ENCODE data around the gene HFE. TPM values are rescaled to one million over a fixed set of nuclear protein-coding genes. Genes with fewer than 3 reads are reported as not detected.

HFE gene
- polyA plus RNA-seq, 10 donors, result 3.4 to 7.1 (median 4.8) TPM

GRCh38 chr6:26131618-26132017, 44.4 kb downstream of the HFE start:
- no peak for DNase-seq

DNA sequence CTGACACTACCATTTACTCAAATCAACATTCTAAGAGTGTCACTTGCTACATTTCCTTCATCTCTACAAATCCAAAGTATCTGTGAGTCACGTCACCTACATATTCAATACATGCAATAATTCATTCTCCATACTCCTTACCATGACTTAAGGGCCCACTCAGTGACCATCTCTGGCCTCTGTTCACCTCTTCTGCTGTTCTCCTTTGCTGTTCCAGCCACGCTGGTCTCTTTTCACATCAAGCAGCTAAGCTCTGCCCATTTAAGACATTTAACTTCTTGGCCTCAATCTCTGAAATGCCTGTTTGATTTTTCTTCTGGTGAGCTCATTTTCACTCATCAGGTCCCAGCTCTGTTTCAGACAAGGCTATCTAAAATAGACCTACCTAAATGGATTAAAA, 46.5 kb downstream of the HFE start:
- DNase-seq, result no peak

DNA sequence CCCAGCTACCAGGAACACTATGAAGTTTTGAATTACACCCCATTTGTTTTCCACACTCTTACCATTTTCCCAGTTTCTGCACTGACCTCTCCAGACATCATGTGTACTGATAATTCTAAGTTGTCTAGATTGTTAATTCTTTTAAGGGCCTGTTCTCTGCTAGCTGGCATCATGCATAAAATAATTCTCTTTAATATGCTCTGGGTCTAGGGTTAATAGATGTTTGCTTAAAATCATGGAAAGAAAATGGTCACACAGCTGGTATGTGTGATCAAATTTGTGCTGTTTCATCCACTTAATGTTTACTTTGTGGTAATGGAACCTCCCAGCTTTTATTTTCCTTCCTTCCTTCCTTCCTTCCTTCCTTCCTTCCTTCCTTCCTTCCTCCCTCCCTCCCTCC, 49.1 kb downstream of the HFE start:
- DNase-seq, result no peak

DNA sequence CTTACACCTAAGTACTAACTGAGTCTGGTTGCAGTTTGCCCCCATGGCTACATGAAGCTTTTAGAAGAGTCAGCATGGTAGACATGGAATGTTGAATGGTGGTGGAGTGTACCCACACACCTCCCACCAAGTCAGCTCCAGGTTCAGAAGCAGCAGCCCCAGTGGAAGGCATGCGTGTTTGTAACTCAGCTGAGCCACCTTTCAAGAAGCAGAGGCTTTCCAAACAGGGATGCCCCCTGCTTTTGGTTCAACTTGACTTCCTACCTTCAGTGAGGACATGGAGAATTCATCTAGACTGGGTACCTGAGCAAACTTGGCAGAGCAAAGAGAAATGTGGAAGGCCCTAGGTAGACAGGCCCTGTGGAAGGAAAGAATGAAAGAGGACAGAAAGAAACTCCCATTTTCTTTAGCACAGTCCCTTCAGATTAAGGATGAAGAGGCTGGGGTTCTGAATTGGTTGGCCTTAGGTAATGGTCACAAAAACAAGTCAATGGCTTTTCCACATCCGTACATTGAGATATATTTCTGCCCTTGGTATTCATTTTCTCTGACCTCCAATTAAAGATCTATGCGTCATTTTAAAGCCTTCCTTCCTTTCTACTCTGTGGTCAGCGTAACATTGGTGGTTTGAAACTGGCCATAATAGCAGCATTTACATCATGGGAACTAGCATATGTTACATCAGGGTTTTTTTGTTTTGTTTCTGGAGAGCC, 53.2 kb downstream of the HFE start:
- no peak for DNase-seq

- no peak for DNase-seq
These were observed 53.7 kb downstream of the HFE start for GRCh38 chr6:26140967-26141294.

DNA sequence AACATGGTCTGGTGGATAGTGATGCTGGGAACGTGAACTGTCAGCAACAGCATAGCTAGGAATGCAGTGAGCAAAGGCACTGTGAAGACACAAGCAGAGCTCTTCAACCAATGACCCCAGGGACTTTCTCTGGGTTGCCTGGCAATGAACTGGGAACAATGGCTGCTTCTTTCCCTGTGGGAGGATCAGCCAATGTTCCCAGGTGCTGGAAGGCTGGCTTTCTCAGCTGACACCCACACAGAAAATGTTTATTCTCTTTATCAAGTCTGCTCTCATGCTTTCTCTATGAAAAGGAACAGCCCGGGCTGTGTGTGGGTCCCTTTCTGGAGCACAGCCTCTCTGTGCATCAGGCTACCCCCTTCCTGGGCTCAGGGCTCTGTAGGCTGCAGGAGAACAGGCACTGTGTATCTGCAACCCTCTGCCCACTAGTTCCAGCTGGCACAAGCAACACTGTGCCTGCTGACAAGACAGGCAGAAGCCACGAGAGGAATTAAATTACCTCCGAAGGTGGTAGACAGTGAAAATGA, 54.2 kb downstream of the HFE start:
- no peak for DNase-seq

- no peak for DNase-seq
These were observed 54.8 kb downstream of the HFE start for GRCh38 chr6:26142026-26142425.

Other genes with a start within 250 kb of the HFE start
- not detected for gene SLC17A3, start 213.2 kb upstream of the HFE start, polyA plus RNA-seq (ENCODE audit: insufficient read length in 10 of 10)
- gene SLC17A2, start 156.7 kb upstream of the HFE start, polyA plus RNA-seq (ENCODE audit: insufficient read length in 10 of 10), result not detected
- gene TRIM38, start 124.6 kb upstream of the HFE start, polyA plus RNA-seq (ENCODE audit: insufficient read length in 10 of 10), result 1 to 10 TPM; 3.1 to 9.2 (median 5.8) TPM